Activated T-helper 2 cell treated with anti-CD3 and anti-CD28 coated beads, Interferon-gamma antibody, Interleukin-2, Interleukin-4, amounts not matched to agents 10 μg/mL and 5 μg/mL and 100 μg/mL, durations not matched to agents 14 hours and 24 hours and 36 hours (primary cell): ENCODE results near the gene CLIP2. TPM values are rescaled to one million over a fixed set of nuclear protein-coding genes. Genes with fewer than 3 reads are reported as not detected.

Source experiments
- total RNA-seq: library from RNA; stranded (reverse); gene quantifications from 2 replicates; pipeline ENCODE4 v1.2.3, GENCODE V29; 2022

CLIP2 gene
- total RNA-seq, 1 donor from 2014 or later = 2.7 TPM

Other genes starting within 250 kb of the CLIP2 start
- 29.6 and 34.4 TPM in 2 replicates for gene LIMK1, start 205.6 kb upstream of the CLIP2 start, total RNA-seq
- 367 and 372 TPM in 2 replicates for gene EIF4H, start 115.1 kb upstream of the CLIP2 start, total RNA-seq
- 20.2 and 22.2 TPM in 2 replicates for gene LAT2, start 79.4 kb upstream of the CLIP2 start, total RNA-seq
- gene RFC2, start 35.0 kb upstream of the CLIP2 start, total RNA-seq = 82.9 and 85.2 TPM in 2 replicates
- gene GTF2IRD1, start 164.5 kb downstream of the CLIP2 start, total RNA-seq = 2.9 and 3.1 TPM in 2 replicates